ENCODE data around the gene ZNF358. TPM values are rescaled to one million over a fixed set of nuclear protein-coding genes. Genes with fewer than 3 reads are reported as not detected.
A peak's percentile ranks its signal among the peaks of the same experiment; 100 is the strongest.

The ZNF358 gene
- total and polyA plus RNA-seq, 2 experiments from 2014 or later, result 40.7 to 99.6 TPM

DNA sequence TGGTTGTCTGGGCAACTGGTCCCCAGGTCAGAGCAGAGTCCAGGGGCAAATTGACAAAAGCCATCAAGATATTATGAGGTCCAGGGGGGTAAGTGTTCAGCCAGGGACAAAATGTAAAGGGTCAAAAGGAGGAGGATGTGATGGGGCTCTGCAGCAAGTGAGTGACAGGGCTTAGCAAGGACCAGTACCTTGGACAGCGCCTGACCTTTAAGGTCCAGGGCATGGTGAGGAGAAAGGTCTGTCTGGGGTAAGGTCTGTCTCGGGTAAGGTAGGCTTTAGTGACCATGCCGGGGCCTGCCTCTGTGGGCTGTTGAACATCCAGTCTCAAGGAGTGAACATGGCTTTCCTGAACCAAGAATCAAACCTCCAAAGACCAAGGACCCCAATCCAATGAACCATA is 6.3 kb upstream of the ZNF358 start:
- TF ChIP-seq, protein P1, sequence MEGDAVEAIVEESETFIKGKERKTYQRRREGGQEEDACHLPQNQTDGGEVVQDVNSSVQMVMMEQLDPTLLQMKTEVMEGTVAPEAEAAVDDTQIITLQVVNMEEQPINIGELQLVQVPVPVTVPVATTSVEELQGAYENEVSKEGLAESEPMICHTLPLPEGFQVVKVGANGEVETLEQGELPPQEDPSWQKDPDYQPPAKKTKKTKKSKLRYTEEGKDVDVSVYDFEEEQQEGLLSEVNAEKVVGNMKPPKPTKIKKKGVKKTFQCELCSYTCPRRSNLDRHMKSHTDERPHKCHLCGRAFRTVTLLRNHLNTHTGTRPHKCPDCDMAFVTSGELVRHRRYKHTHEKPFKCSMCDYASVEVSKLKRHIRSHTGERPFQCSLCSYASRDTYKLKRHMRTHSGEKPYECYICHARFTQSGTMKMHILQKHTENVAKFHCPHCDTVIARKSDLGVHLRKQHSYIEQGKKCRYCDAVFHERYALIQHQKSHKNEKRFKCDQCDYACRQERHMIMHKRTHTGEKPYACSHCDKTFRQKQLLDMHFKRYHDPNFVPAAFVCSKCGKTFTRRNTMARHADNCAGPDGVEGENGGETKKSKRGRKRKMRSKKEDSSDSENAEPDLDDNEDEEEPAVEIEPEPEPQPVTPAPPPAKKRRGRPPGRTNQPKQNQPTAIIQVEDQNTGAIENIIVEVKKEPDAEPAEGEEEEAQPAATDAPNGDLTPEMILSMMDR (IDR thresholded peaks at IDR 0.05; ENCODE audit: low read depth, low read length), result no peak
- Histone ChIP-seq H3K27me3 (no peaks in the 10 kb centered on the region), H3K27ac (no peak overlapping the region), H3K4me1 (ENCODE audit: low read depth) (peaks cover 6% of the 10 kb centered on the region), H3K4me3 (no peak overlapping the region), H3K9me3 (ENCODE audit: low read depth) (no peaks in the 10 kb centered on the region), H3K36me3 (no peaks in the 10 kb centered on the region)
- DNase-seq (ENCODE audit: low read depth in 1 of 2, low spot score in 1 of 2), result peak in 1 of 2 donors; percentile 69

DNA sequence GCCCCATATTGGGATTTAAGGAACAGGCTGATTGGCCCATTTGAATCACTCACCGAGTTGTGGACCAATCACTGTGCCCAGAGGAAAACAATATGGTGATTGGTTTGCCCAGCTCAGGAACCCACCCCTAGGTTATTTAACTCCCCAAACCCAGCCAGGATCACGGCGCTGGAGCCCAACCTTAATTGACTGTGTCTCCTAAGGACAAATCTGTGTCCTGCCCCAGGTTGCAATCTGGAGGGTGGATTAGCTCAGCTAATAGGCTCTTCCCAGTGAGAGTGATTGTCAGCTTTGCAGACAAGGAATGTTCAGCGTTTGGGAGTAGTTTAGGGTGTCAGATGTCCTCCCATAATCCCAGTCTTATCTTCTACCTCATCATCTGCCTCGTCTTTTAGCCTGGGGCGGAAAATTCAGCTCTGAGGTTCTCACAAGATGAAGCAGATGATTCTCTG is 3.5 kb upstream of the ZNF358 start:
- no peaks in the 10 kb centered on the region for H3K9me3 ChIP-seq (ENCODE audit: low read depth)
- no peaks in the 10 kb centered on the region for H3K4me1 ChIP-seq (ENCODE audit: low read depth)
- H3K4me3 ChIP-seq, result no peak overlapping the region
- DNase-seq (ENCODE audit: low read depth in 1 of 2, low spot score in 1 of 2), result no peak
- no peaks in the 10 kb centered on the region for H3K36me3 ChIP-seq
- H3K27ac ChIP-seq, result no peak overlapping the region
- TF ChIP-seq, protein P1 (IDR thresholded peaks at IDR 0.05; ENCODE audit: low read depth, low read length), result no peak
- no peaks in the 10 kb centered on the region for H3K27me3 ChIP-seq

GRCh38 chr19:7513809-7514642 is 1.9 kb upstream of the ZNF358 start:
- H3K27ac ChIP-seq, result no peak overlapping the region
- no peaks in the 10 kb centered on the region for H3K4me1 ChIP-seq (ENCODE audit: low read depth)
- H3K27me3 ChIP-seq, result no peaks in the 10 kb centered on the region
- no peaks in the 10 kb centered on the region for H3K36me3 ChIP-seq
- no peak overlapping the region for H3K4me3 ChIP-seq
- no peaks in the 10 kb centered on the region for H3K9me3 ChIP-seq (ENCODE audit: low read depth)
- TF ChIP-seq, protein P1 (IDR thresholded peaks at IDR 0.05; ENCODE audit: low read depth, low read length), result no peak
- DNase-seq (ENCODE audit: low read depth in 1 of 2, low spot score in 1 of 2), result no peak

- H3K4me1 ChIP-seq (ENCODE audit: low read depth), result no peaks in the 10 kb centered on the region
Measured at GRCh38 chr19:7515110-7515644, 726 bp upstream of the ZNF358 start.

DNA sequence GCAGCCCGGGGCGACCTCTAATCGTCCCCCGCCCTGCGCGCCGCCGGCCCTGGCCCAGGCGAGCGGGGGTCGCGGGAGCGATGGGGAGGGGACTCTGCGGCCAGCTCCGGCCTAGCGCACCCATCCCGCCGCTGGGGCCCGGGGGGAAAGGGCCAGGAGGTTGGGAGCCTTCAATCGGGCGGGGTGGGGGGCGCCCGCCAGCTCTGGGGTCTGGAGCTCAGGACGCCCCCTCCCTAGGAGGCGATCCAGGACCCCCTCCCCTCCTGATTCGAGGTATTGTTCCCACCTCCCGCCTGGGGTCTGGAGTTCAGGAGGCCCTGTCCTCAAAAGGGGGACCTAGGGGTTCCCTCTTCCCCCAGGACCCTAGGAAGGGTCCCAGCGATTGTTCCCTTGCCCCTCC is 430 bp downstream of the ZNF358 start:
- TF ChIP-seq, protein P1 (IDR thresholded peaks at IDR 0.05; ENCODE audit: low read depth, low read length), result no peak
- peak in 1 of 2 donors; percentile 43 for DNase-seq (ENCODE audit: low read depth in 1 of 2, low spot score in 1 of 2)
- Histone ChIP-seq H3K27me3 (no peaks in the 10 kb centered on the region), H3K27ac (peak overlapping the region; percentile 62), H3K36me3 (peaks cover 2% of the 10 kb centered on the region), H3K4me1 (ENCODE audit: low read depth) (no peaks in the 10 kb centered on the region), H3K4me3 (peak overlapping the region; percentile 99), H3K9me3 (ENCODE audit: low read depth) (no peaks in the 10 kb centered on the region)

More at GRCh38 chr19:7515110-7515644, 726 bp upstream of the ZNF358 start:
- Histone ChIP-seq H3K27ac (peak overlapping the region; percentile 19), H3K9me3 (ENCODE audit: low read depth) (no peaks in the 10 kb centered on the region), H3K4me3 (peak overlapping the region; percentile 25), H3K36me3 (peaks cover 2% of the 10 kb centered on the region), H3K27me3 (no peaks in the 10 kb centered on the region)
- TF ChIP-seq, protein P1 (IDR thresholded peaks at IDR 0.05; ENCODE audit: low read depth, low read length), result no peak
- DNase-seq (ENCODE audit: low read depth in 1 of 2, low spot score in 1 of 2), result no peak

All from cardiac muscle cell (in vitro differentiated cells and primary cell).